Erythroblast (primary cell): ENCODE measurements around the gene UBXN11.

Source experiments
- GATA1 ChIP-seq: IDR thresholded peaks from 2 replicates; pipeline ENCODE4 v1.6.1; 2011; ENCODE audit warnings: low read depth, mild to moderate bottlenecking, control low read depth, low read length, moderate library complexity
- POLR2A ChIP-seq: IDR thresholded peaks from 2 replicates; pipeline ENCODE4 v1.6.1; 2011; ENCODE audit warnings: mild to moderate bottlenecking, low read length

- TF ChIP-seq POLR2A (no peak), GATA1 (no peak)
Measured at GRCh38 chr1:26349188-26349876, 42.9 kb upstream of the UBXN11 start.
